Mucosa of descending colon (tissue), 3 donors: ENCODE results near the gene ARHGAP10. TPM values are rescaled to one million over a fixed set of nuclear protein-coding genes. Genes with fewer than 3 reads are reported as not detected.

Experiments
- ATAC-seq: fragments of 200-7000 bp; cut with Tn5 transposase; one replicate; pipeline ENCODE4 v1.9.1; 2020; ENCODE audit warnings: mild to moderate bottlenecking, moderate library complexity
- DNase-seq, 3 donors: peaks; one replicate each; pipeline ENCODE4 v3.0.0-alpha.2; 2020
- H3K36me3 ChIP-seq: fragments of 200-600 bp; one replicate; pipeline ENCODE4 v1.8.0; 2021; ENCODE audit warnings: low read depth, mild to moderate bottlenecking
- H3K4me1 ChIP-seq: fragments of 200-600 bp; one replicate; pipeline ENCODE4 v1.8.0; 2021; ENCODE audit warnings: low read depth, mild to moderate bottlenecking
- H3K4me3 ChIP-seq: fragments of 200-600 bp; one replicate; pipeline ENCODE4 v1.8.0; 2021; ENCODE audit warnings: mild to moderate bottlenecking
- H3K9me3 ChIP-seq: fragments of 200-600 bp; one replicate; pipeline ENCODE4 v1.8.0; 2021; ENCODE audit warnings: mild to moderate bottlenecking
- intact Hi-C, 2 donors: fragments of 100-400 bp; cut with DNase I in 1 of 2; cut with micrococcal nuclease in 1 of 2; formaldehyde crosslinking; loops; one replicate each; pipeline versions ENCODE4 v1.11.0 to v1.11.1; 2022; cut with DNase I, micrococcal nuclease
- total RNA-seq, 3 donors: library from RNA; stranded (reverse); fragmentation: NEBNext Ultra II Directional in 2 of 3; extraction: Animal tissue kit (Norgen Biotek cat#: 25700) in 2 of 3; gene quantifications; one replicate each; pipeline versions ENCODE4 v1.2.1 to v1.2.4, GENCODE V29; 2021 to 2023
- TF ChIP-seq, protein P1 (sequence below): fragments of 200-600 bp; IDR thresholded peaks from one replicate; pipeline ENCODE4 v1.8.0; 2022; ENCODE audit warnings: antibody characterized with exemption, mild to moderate bottlenecking
- donor health status: DM: no; HTN: no; CAD: no; lungs with moderate emphysema.
- donor health status: DM: no; HTN: no; CAD: no.
- donor health status: DM: no; HTN: yes; CAD: no.

The ARHGAP10 gene
- total RNA-seq, 3 donors from 2014 or later, result 3.0 to 66.6 (median 8.1) TPM

DNA sequence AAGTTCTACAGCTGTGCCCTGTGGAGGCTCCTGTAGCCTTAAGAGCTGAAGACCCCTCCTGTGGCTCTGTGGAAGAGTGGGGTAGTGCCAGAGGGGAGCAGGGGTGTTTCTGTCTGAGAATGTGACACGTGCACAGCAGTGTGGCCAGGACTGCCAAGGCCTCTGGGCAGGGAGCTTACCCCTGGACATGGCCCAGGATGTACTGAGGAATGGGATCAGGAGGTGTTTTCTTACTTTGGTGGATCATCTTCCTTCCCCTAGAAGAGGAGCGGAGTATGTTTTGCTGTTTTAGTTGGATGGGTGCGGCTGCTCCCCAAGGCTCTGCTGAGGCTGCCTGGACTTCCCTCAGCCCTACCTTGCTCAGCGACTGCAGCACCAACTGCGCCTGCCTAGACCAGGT, 342.6 kb downstream of the ARHGAP10 start:
- peaks cover 3% of the 10 kb centered on the region for H3K9me3 ChIP-seq
- DNase-seq (no peak), ATAC-seq (peak; percentile 13)
- no peak overlapping the region for H3K4me3 ChIP-seq
- TF ChIP-seq, protein P1, sequence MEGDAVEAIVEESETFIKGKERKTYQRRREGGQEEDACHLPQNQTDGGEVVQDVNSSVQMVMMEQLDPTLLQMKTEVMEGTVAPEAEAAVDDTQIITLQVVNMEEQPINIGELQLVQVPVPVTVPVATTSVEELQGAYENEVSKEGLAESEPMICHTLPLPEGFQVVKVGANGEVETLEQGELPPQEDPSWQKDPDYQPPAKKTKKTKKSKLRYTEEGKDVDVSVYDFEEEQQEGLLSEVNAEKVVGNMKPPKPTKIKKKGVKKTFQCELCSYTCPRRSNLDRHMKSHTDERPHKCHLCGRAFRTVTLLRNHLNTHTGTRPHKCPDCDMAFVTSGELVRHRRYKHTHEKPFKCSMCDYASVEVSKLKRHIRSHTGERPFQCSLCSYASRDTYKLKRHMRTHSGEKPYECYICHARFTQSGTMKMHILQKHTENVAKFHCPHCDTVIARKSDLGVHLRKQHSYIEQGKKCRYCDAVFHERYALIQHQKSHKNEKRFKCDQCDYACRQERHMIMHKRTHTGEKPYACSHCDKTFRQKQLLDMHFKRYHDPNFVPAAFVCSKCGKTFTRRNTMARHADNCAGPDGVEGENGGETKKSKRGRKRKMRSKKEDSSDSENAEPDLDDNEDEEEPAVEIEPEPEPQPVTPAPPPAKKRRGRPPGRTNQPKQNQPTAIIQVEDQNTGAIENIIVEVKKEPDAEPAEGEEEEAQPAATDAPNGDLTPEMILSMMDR, result no peak
- no peaks in the 10 kb centered on the region for H3K36me3 ChIP-seq
- intact Hi-C loops, result no loop called here
- H3K4me1 ChIP-seq, result no peaks in the 10 kb centered on the region

DNA sequence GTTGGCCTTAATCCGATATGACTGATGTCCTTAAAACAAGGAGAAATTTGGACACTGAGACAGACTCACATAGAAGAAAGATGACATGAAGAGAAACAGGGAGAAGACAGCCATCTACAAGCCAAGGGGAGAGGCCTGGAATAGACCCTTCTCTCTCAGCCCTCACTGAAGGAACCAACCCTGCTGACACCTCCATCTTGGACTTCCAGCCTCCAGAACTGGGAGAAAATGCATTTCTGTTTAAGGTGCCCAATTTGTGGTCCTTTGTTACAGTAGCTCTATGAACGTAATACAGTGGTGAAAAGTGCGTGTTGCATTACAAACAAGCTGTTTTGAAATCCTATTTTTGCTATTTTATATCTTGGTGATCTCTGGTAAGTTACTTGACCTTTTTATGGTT, 343.6 kb downstream of the ARHGAP10 start:
- intact Hi-C loops, result no loop called here
- Histone ChIP-seq H3K9me3 (peaks cover 3% of the 10 kb centered on the region), H3K4me3 (no peak overlapping the region), H3K4me1 (no peaks in the 10 kb centered on the region), H3K36me3 (no peaks in the 10 kb centered on the region)
- no peak for DNase-seq
- TF ChIP-seq, protein P1, result no peak
- ATAC-seq, result no peak

DNA sequence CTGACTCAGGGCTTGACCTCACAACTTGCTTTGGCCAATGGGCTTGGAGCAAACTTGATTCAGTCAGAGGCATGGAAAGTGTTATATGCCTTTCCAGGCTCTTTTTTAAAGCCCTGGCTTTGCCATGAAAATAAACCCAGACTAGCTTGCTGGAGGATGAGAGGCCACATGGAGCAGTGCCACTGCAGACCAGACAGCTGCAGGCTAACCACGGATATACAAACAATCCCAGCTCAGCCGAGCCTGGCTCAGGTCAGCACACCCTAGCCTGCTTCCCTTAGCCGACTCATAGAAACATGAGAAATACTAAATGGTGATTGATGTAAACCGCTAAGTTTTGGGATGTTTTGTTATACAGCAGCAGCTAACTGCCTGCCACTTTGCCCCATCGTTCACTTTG, 345.1 kb downstream of the ARHGAP10 start:
- DNase-seq (no peak), ATAC-seq (no peak)
- no peaks in the 10 kb centered on the region for H3K36me3 ChIP-seq
- H3K4me3 ChIP-seq, result no peak overlapping the region
- TF ChIP-seq, protein P1, result no peak
- peaks cover 3% of the 10 kb centered on the region for H3K9me3 ChIP-seq
- intact Hi-C loops, result no loop called here
- H3K4me1 ChIP-seq, result no peaks in the 10 kb centered on the region

DNA sequence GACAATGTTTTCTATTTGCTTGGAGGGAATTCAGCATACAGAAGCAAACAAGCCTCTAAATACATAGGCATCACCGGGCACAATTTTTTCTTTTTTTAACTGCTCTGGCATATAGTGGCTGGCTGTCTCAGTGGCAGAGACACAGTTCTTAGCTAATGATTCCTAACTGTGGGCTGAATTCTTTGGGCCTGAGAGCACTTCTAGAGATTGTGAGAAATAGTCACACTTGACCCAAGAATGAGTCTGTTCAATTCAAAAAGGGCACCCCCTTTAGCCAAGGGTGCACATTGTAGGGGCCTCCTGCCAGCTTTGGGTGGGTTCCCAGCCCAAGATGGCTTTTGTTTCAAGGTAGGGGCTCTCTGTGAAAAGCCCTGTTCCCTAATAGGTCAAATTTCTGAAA, 345.7 kb downstream of the ARHGAP10 start:
- intact Hi-C loops, result no loop called here
- ATAC-seq (no peak), DNase-seq (no peak)
- no peaks in the 10 kb centered on the region for H3K4me1 ChIP-seq
- TF ChIP-seq, protein P1, result no peak
- H3K36me3 ChIP-seq, result no peaks in the 10 kb centered on the region
- H3K4me3 ChIP-seq, result no peak overlapping the region
- H3K9me3 ChIP-seq, result peaks cover 3% of the 10 kb centered on the region

DNA sequence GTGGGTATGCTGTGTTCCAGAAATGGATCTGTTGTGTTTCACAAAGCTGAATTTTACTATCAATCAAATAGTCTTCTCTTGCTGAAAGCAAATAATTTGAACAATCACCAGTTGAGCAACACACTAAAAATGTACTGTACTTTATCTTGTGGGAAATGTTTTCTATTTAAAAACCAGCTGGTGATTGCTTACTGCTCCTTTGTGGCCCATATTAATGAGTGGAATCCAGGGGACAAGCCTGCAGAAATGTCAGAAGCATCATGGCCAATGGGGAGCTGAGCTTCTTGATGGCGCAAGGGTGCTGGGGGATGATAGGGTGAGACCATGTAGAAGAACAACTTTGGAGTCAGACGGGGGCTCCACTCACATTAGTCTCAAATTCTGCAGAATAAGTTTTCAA, 346.2 kb downstream of the ARHGAP10 start:
- H3K36me3 ChIP-seq, result no peaks in the 10 kb centered on the region

More for the DNA sequence above, 346.2 kb downstream of the ARHGAP10 start:
- intact Hi-C loops, result no loop called here
- no peak for ATAC-seq
- no peak for DNase-seq
- Histone ChIP-seq H3K9me3 (peaks cover 3% of the 10 kb centered on the region), H3K4me1 (no peaks in the 10 kb centered on the region), H3K4me3 (no peak overlapping the region)
- TF ChIP-seq, protein P1, result no peak
